ENCODE measurements around the gene FADS2. TPM values are rescaled to one million over a fixed set of nuclear protein-coding genes. Genes with fewer than 3 reads are reported as not detected.

The FADS2 gene
- total and polyA plus RNA-seq, 2 experiments from 2014 or later, result 124 to 392 TPM

DNA sequence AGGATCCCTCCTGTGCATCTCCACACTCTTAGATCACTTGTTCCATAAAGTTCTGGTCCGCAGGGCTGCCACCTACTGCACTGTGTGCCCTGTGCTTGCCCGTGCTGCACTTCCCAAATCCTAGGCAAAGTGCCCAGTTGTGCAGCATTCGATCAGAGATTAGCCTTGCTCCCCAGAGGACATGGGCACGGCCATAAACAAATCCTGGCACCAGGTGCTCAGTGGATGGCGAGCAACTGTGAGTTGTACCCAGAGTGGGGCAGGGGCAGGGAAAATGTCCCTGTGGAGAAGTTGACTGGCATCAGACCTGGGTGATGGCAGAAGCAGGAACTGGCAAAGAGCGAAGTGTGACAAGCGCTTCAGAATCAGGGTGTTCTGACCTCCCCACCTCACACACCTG is 4.7 kb downstream of the FADS2 start:
- ATAC-seq (no peak), DNase-seq (ENCODE audit: low spot score) (no peak)
- Mint-ChIP-seq H3K4me3 (peak overlapping the region; percentile 53; the same call in 2 of the 3 replicates), H3K27me3 (ENCODE audit: insufficient read depth, low read depth, poor library complexity) (peaks cover 19% of the 10 kb centered on the region), H3K36me3 (ENCODE audit: low read depth) (peaks cover 42% of the 10 kb centered on the region), H3K27ac (peak overlapping the region; percentile 96), H3K9me3 (no peaks in the 10 kb centered on the region), H3K4me1 (peaks cover 66% of the 10 kb centered on the region)
- no peaks in the 10 kb centered on the region for H3K27me3 ChIP-seq (ENCODE audit: insufficient read depth)
- H3K9me2 ChIP-seq (ENCODE audit: insufficient read depth), result no peaks in the 10 kb centered on the region
- peaks cover 64% of the 10 kb centered on the region for H3K4me1 ChIP-seq (ENCODE audit: insufficient read depth)
- H2AFZ ChIP-seq, result no peak overlapping the region
- TF ChIP-seq EZH2 (IDR thresholded peaks at IDR 0.05; ENCODE audit: low read depth, unreplicated experiment) (no peak), ZNF114 (CRISPR knock-in tag; IDR thresholded peaks at IDR 0.05) (no peak), EZH2phosphoT487 (IDR thresholded peaks at IDR 0.05; ENCODE audit: unreplicated experiment) (no peak), STAT1 (IDR thresholded peaks at IDR 0.05; ENCODE audit: unreplicated experiment) (no peak), JUNB (IDR thresholded peaks at IDR 0.05; ENCODE audit: unreplicated experiment) (no peak), NANOG (IDR thresholded peaks at IDR 0.05; ENCODE audit: borderline replicate concordance) (no peak), ZNF331 (CRISPR knock-in tag; IDR thresholded peaks at IDR 0.05; ENCODE audit: low read depth) (no peak), POLR2AphosphoS5 (IDR thresholded peaks at IDR 0.05; ENCODE audit: low read depth) (no peak), CREB1 (CRISPR knock-in tag; IDR thresholded peaks at IDR 0.05; ENCODE audit: low read depth) (no peak)
- TF ChIP-seq, protein P1, sequence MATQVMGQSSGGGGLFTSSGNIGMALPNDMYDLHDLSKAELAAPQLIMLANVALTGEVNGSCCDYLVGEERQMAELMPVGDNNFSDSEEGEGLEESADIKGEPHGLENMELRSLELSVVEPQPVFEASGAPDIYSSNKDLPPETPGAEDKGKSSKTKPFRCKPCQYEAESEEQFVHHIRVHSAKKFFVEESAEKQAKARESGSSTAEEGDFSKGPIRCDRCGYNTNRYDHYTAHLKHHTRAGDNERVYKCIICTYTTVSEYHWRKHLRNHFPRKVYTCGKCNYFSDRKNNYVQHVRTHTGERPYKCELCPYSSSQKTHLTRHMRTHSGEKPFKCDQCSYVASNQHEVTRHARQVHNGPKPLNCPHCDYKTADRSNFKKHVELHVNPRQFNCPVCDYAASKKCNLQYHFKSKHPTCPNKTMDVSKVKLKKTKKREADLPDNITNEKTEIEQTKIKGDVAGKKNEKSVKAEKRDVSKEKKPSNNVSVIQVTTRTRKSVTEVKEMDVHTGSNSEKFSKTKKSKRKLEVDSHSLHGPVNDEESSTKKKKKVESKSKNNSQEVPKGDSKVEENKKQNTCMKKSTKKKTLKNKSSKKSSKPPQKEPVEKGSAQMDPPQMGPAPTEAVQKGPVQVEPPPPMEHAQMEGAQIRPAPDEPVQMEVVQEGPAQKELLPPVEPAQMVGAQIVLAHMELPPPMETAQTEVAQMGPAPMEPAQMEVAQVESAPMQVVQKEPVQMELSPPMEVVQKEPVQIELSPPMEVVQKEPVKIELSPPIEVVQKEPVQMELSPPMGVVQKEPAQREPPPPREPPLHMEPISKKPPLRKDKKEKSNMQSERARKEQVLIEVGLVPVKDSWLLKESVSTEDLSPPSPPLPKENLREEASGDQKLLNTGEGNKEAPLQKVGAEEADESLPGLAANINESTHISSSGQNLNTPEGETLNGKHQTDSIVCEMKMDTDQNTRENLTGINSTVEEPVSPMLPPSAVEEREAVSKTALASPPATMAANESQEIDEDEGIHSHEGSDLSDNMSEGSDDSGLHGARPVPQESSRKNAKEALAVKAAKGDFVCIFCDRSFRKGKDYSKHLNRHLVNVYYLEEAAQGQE (IDR thresholded peaks at IDR 0.05; ENCODE audit: unreplicated experiment), result no peak
- TF ChIP-seq, protein P2, sequence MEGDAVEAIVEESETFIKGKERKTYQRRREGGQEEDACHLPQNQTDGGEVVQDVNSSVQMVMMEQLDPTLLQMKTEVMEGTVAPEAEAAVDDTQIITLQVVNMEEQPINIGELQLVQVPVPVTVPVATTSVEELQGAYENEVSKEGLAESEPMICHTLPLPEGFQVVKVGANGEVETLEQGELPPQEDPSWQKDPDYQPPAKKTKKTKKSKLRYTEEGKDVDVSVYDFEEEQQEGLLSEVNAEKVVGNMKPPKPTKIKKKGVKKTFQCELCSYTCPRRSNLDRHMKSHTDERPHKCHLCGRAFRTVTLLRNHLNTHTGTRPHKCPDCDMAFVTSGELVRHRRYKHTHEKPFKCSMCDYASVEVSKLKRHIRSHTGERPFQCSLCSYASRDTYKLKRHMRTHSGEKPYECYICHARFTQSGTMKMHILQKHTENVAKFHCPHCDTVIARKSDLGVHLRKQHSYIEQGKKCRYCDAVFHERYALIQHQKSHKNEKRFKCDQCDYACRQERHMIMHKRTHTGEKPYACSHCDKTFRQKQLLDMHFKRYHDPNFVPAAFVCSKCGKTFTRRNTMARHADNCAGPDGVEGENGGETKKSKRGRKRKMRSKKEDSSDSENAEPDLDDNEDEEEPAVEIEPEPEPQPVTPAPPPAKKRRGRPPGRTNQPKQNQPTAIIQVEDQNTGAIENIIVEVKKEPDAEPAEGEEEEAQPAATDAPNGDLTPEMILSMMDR (conservative IDR thresholded peaks at IDR 0.05; ENCODE audit: low read depth in 2 of 2), result no peak
- TF ChIP-seq, protein P3, sequence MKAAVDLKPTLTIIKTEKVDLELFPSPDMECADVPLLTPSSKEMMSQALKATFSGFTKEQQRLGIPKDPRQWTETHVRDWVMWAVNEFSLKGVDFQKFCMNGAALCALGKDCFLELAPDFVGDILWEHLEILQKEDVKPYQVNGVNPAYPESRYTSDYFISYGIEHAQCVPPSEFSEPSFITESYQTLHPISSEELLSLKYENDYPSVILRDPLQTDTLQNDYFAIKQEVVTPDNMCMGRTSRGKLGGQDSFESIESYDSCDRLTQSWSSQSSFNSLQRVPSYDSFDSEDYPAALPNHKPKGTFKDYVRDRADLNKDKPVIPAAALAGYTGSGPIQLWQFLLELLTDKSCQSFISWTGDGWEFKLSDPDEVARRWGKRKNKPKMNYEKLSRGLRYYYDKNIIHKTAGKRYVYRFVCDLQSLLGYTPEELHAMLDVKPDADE (IDR thresholded peaks at IDR 0.05), result no peak
- TF ChIP-seq, protein P4, sequence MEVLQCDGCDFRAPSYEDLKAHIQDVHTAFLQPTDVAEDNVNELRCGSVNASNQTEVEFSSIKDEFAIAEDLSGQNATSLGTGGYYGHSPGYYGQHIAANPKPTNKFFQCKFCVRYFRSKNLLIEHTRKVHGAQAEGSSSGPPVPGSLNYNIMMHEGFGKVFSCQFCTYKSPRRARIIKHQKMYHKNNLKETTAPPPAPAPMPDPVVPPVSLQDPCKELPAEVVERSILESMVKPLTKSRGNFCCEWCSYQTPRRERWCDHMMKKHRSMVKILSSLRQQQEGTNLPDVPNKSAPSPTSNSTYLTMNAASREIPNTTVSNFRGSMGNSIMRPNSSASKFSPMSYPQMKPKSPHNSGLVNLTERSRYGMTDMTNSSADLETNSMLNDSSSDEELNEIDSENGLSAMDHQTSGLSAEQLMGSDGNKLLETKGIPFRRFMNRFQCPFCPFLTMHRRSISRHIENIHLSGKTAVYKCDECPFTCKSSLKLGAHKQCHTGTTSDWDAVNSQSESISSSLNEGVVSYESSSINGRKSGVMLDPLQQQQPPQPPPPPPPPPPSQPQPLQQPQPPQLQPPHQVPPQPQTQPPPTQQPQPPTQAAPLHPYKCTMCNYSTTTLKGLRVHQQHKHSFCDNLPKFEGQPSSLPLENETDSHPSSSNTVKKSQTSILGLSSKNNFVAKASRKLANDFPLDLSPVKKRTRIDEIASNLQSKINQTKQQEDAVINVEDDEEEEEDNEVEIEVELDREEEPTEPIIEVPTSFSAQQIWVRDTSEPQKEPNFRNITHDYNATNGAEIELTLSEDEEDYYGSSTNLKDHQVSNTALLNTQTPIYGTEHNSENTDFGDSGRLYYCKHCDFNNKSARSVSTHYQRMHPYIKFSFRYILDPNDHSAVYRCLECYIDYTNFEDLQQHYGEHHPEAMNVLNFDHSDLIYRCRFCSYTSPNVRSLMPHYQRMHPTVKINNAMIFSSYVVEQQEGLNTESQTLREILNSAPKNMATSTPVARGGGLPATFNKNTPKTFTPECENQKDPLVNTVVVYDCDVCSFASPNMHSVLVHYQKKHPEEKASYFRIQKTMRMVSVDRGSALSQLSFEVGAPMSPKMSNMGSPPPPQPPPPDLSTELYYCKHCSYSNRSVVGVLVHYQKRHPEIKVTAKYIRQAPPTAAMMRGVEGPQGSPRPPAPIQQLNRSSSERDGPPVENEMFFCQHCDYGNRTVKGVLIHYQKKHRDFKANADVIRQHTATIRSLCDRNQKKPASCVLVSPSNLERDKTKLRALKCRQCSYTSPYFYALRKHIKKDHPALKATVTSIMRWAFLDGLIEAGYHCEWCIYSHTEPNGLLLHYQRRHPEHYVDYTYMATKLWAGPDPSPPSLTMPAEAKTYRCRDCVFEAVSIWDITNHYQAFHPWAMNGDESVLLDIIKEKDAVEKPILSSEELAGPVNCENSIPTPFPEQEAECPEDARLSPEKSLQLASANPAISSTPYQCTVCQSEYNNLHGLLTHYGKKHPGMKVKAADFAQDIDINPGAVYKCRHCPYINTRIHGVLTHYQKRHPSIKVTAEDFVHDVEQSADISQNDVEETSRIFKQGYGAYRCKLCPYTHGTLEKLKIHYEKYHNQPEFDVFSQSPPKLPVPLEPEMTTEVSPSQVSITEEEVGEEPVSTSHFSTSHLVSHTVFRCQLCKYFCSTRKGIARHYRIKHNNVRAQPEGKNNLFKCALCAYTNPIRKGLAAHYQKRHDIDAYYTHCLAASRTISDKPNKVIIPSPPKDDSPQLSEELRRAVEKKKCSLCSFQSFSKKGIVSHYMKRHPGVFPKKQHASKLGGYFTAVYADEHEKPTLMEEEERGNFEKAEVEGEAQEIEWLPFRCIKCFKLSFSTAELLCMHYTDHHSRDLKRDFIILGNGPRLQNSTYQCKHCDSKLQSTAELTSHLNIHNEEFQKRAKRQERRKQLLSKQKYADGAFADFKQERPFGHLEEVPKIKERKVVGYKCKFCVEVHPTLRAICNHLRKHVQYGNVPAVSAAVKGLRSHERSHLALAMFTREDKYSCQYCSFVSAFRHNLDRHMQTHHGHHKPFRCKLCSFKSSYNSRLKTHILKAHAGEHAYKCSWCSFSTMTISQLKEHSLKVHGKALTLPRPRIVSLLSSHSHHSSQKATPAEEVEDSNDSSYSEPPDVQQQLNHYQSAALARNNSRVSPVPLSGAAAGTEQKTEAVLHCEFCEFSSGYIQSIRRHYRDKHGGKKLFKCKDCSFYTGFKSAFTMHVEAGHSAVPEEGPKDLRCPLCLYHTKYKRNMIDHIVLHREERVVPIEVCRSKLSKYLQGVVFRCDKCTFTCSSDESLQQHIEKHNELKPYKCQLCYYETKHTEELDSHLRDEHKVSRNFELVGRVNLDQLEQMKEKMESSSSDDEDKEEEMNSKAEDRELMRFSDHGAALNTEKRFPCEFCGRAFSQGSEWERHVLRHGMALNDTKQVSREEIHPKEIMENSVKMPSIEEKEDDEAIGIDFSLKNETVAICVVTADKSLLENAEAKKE (CRISPR knock-in tag; IDR thresholded peaks at IDR 0.05), result no peak
- H4K20me1 ChIP-seq (replicated peaks; ENCODE audit: insufficient read depth), result peaks cover 50% of the 10 kb centered on the region
- H3K36me3 ChIP-seq (ENCODE audit: insufficient read depth), result peaks cover 4% of the 10 kb centered on the region; the same call in 1 of the 2 replicates
- H3K27ac ChIP-seq (ENCODE audit: low read depth), result peak overlapping the region; percentile 97
- H3K4me2 ChIP-seq, result peak overlapping the region; percentile 100
- H3K4me3 ChIP-seq, result no peak overlapping the region
- H3F3A ChIP-seq (replicated peaks; ENCODE audit: low read depth), result peaks cover 44% of the 10 kb centered on the region
- peaks cover 93% of the 10 kb centered on the region for H3K79me2 ChIP-seq (replicated peaks; ENCODE audit: insufficient read depth)
